Loucy (cell line): ENCODE measurements around the gene DZANK1.
"Not testable (repeated sequence)": the region's sequence is repeated elsewhere in the genome, so short reads cannot be mapped to it uniquely, and the experiment has no call there.

Experiments used
- H2AFZ ChIP-seq: fragments of 200-600 bp; sonication (generic); 2 replicates; pipeline ENCODE4 v1.6.0; 2016; ENCODE audit warnings: antibody characterized with exemption, mild to moderate bottlenecking, low read length, moderate library complexity
- H3F3A ChIP-seq: fragments of 200-600 bp; 2 replicates; pipeline ENCODE4 v1.6.0; 2016; ENCODE audit warnings: antibody characterized with exemption, low read depth, mild to moderate bottlenecking
- H3K27me3 ChIP-seq: fragments of 200-600 bp; sonication (generic); 2 replicates; pipeline ENCODE4 v1.6.1; 2014; ENCODE audit warnings: low read length, mild to moderate bottlenecking; ENCODE audit not compliant: insufficient read depth, poor library complexity, severe bottlenecking
- H3K36me3 ChIP-seq: fragments of 200-600 bp; sonication (generic); 2 replicates; pipeline ENCODE4 v1.6.1; 2016; ENCODE audit warnings: low read length; ENCODE audit not compliant: insufficient read depth
- H3K4me1 ChIP-seq: fragments of 200-600 bp; sonication (generic); 2 replicates; pipeline ENCODE4 v1.5.1; 2014; ENCODE audit warnings: low read length, mild to moderate bottlenecking; ENCODE audit not compliant: insufficient read depth, poor library complexity, severe bottlenecking
- H3K4me2 ChIP-seq: fragments of 200-600 bp; sonication (generic); 2 replicates; pipeline ENCODE4 v1.6.0; 2014; ENCODE audit warnings: antibody characterized with exemption, low read length, low read depth, mild to moderate bottlenecking; ENCODE audit not compliant: poor library complexity, severe bottlenecking
- H3K4me3 ChIP-seq: fragments of 200-600 bp; sonication (generic); 2 replicates; pipeline ENCODE4 v1.5.1; 2014; ENCODE audit warnings: low read length, mild to moderate bottlenecking, mixed read lengths; ENCODE audit not compliant: poor library complexity, severe bottlenecking
- H3K79me2 ChIP-seq: fragments of 200-600 bp; sonication (generic); 2 replicates; pipeline ENCODE4 v1.6.1; 2014; ENCODE audit warnings: low read length; ENCODE audit not compliant: insufficient read depth
- H3K9ac ChIP-seq: fragments of 200-600 bp; sonication (generic); 2 replicates; pipeline ENCODE4 v1.6.0; 2014; ENCODE audit warnings: mild to moderate bottlenecking, low read depth, low read length, moderate library complexity; ENCODE audit not compliant: poor library complexity, severe bottlenecking
- H3K9me2 ChIP-seq: fragments of 200-600 bp; sonication (generic); replicated peaks from 2 replicates; pipeline ENCODE4 v1.6.1; 2016; ENCODE audit warnings: low read depth, low read length, mixed read lengths
- H3K9me3 ChIP-seq: fragments of 200-600 bp; sonication (generic); 2 replicates; pipeline ENCODE4 v1.6.1; 2014; ENCODE audit warnings: mild to moderate bottlenecking, antibody characterized with exemption, low read length, low read depth; ENCODE audit not compliant: insufficient read depth
- H4K20me1 ChIP-seq: fragments of 200-600 bp; sonication (generic); 2 replicates; pipeline ENCODE4 v1.6.0; 2014; ENCODE audit warnings: antibody characterized with exemption, low read length, mild to moderate bottlenecking; ENCODE audit not compliant: insufficient read depth, poor library complexity, severe bottlenecking
- EZH2phosphoT487 ChIP-seq: fragments of 200-600 bp; IDR thresholded peaks from 2 replicates; pipeline ENCODE4 v1.6.1; 2018; ENCODE audit warnings: antibody characterized with exemption, mild to moderate bottlenecking, moderate library complexity, borderline replicate concordance
- TF ChIP-seq, protein P1 (sequence below): fragments of 200-600 bp; sonication (generic); conservative IDR thresholded peaks from 2 replicates; pipeline ENCODE4 v1.5.1; 2014; ENCODE audit warnings: mild to moderate bottlenecking, antibody characterized with exemption, low read length

DZANK1 gene

DNA sequence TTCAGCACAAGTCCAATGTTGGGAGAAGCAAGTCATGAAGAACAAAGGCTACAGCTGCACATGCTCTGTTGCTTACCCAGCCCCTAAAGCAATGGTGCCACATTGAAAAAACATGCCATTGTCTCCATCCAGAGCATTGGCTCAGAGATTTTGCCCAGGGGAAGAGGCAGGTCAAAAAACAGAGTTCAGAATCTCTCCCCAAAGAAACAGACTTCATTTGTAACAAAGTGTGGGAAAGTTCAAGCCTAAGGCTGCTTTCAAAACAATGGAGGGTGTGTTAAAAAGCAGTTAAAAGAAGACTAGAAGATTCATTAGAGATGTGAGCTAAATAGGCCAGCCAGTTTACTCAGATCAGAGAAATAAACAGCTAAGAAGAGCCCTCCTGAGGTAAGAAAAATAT, 63.6 kb downstream of the DZANK1 start:
- H3K27me3 ChIP-seq, result no peaks in the 10 kb centered on the region
- no peaks in the 10 kb centered on the region for H3K36me3 ChIP-seq
- no peaks in the 10 kb centered on the region for H3K79me2 ChIP-seq
- no peak overlapping the region for H3K9ac ChIP-seq
- no peak overlapping the region for H3K4me3 ChIP-seq
- no peaks in the 10 kb centered on the region for H3K9me2 ChIP-seq
- H4K20me1 ChIP-seq, result no peaks in the 10 kb centered on the region
- no peaks in the 10 kb centered on the region; the same call in 1 of the 2 replicates for H3K9me3 ChIP-seq
- no peaks in the 10 kb centered on the region for H3F3A ChIP-seq
- no peak overlapping the region for H2AFZ ChIP-seq
- H3K4me1 ChIP-seq, result peaks cover 5% of the 10 kb centered on the region
- TF ChIP-seq EZH2phosphoT487, result no peak
- TF ChIP-seq, protein P1, sequence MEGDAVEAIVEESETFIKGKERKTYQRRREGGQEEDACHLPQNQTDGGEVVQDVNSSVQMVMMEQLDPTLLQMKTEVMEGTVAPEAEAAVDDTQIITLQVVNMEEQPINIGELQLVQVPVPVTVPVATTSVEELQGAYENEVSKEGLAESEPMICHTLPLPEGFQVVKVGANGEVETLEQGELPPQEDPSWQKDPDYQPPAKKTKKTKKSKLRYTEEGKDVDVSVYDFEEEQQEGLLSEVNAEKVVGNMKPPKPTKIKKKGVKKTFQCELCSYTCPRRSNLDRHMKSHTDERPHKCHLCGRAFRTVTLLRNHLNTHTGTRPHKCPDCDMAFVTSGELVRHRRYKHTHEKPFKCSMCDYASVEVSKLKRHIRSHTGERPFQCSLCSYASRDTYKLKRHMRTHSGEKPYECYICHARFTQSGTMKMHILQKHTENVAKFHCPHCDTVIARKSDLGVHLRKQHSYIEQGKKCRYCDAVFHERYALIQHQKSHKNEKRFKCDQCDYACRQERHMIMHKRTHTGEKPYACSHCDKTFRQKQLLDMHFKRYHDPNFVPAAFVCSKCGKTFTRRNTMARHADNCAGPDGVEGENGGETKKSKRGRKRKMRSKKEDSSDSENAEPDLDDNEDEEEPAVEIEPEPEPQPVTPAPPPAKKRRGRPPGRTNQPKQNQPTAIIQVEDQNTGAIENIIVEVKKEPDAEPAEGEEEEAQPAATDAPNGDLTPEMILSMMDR, result no peak
- no peak overlapping the region for H3K4me2 ChIP-seq

DNA sequence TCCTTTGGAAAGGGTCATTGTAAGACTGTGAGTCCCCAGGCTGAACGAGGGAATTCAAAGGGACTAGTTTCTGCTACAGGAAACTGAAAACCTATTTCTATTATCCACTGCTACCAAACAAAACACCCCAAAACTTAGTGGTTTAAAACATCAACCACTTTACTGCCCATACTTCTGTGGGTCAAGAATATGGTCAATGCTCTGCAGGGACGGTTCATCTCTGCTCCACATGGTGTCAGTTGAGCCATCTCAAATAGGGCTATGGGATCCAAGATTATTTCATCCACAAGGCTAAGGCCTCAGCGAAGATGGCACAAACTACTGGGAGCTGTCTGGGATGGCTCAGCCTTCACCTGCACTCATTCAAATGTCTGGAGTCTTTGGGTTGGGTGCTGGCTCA, 65.5 kb downstream of the DZANK1 start:
- TF ChIP-seq, protein P1, result no peak
- TF ChIP-seq EZH2phosphoT487, result no peak

DNA sequence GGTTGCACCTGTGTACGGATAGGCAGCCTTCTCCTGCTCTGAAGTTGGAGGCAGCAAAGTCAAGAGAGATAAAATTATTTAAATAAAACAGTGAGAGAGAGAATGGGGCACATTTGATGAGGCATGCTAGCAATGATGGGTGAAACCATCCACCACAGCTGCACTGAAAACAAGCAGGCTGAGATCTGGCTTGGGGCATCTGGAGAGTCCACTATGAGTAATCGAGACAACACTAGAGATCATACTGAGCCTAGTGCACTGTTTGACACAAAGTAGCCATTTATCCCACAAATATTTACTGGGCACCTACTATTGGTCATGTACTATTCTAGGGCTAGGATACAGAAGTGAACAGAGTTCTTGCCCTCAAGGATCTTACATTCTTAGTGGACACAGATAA, 66.4 kb downstream of the DZANK1 start:
- no peaks in the 10 kb centered on the region; the same call in 1 of the 2 replicates for H3K9me3 ChIP-seq
- no peak overlapping the region for H2AFZ ChIP-seq
- H3K27me3 ChIP-seq, result no peaks in the 10 kb centered on the region
- H4K20me1 ChIP-seq, result no peaks in the 10 kb centered on the region
- H3K79me2 ChIP-seq, result no peaks in the 10 kb centered on the region
- no peak overlapping the region for H3K4me2 ChIP-seq
- H3K9me2 ChIP-seq, result no peaks in the 10 kb centered on the region
- no peak overlapping the region for H3K4me3 ChIP-seq
- H3F3A ChIP-seq, result no peaks in the 10 kb centered on the region
- no peak overlapping the region for H3K9ac ChIP-seq
- H3K36me3 ChIP-seq, result no peaks in the 10 kb centered on the region
- H3K4me1 ChIP-seq, result peaks cover 5% of the 10 kb centered on the region
- no peak for TF ChIP-seq EZH2phosphoT487
- TF ChIP-seq, protein P1, result no peak

More for the DNA sequence above, 65.5 kb downstream of the DZANK1 start:
- H2AFZ ChIP-seq, result no peak overlapping the region
- no peaks in the 10 kb centered on the region for H3K79me2 ChIP-seq
- no peak overlapping the region for H3K4me2 ChIP-seq
- H3K4me3 ChIP-seq, result no peak overlapping the region
- no peaks in the 10 kb centered on the region for H3K27me3 ChIP-seq
- H3K9me3 ChIP-seq, result no peaks in the 10 kb centered on the region; the same call in 1 of the 2 replicates
- peaks cover 5% of the 10 kb centered on the region for H3K4me1 ChIP-seq
- H4K20me1 ChIP-seq, result no peaks in the 10 kb centered on the region
- H3K36me3 ChIP-seq, result no peaks in the 10 kb centered on the region
- H3F3A ChIP-seq, result no peaks in the 10 kb centered on the region
- H3K9me2 ChIP-seq, result no peaks in the 10 kb centered on the region
- H3K9ac ChIP-seq, result no peak overlapping the region

DNA sequence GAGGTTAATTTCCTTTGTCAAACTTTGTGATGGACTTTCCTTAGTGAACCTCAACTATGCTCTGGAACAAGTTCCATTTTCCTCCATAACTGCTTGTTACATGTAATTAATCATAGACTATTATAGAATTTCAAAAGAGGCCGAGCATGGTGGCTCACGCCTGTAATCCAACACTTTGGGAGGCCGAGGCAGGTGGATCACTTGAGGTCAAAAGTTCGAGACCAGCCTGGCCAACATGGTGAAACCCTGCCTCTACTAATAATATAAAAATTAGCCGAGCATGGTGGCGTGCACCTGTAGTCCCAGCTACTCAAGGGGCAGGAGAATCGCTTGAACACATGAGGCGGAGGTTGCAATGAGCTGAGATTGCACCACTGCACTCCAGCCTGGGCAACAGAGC, 68.1 kb downstream of the DZANK1 start:
- H3K9me3 ChIP-seq, H2AFZ ChIP-seq, H3K4me3 ChIP-seq, H3K36me3 ChIP-seq, H4K20me1 ChIP-seq, H3K79me2 ChIP-seq, H3K9me2 ChIP-seq, H3K4me1 ChIP-seq, H3K4me2 ChIP-seq, H3K27me3 ChIP-seq, H3K9ac ChIP-seq, H3F3A ChIP-seq: not testable (repeated sequence)
